Cerebellar cortex (tissue), 1 donor: ENCODE measurements around the gene FBXO36.

Source experiments
- DNase-seq: peaks from one replicate; pipeline ENCODE4 v3.0.0-alpha.2; 2015; ENCODE audit warnings: low spot score

The FBXO36 gene

GRCh38 chr2:229970406-229970805 lies 48.1 kb downstream of the FBXO36 start:
- no peak for DNase-seq

GRCh38 chr2:229971298-229971790 lies 49.0 kb downstream of the FBXO36 start:
- DNase-seq = no peak

- DNase-seq = no peak
Measured at GRCh38 chr2:229974266-229974665, 52.0 kb downstream of the FBXO36 start.

- peak; percentile 94 for DNase-seq
Measured at GRCh38 chr2:229980431-229981184, 58.3 kb downstream of the FBXO36 start.

- DNase-seq = no peak
Measured at GRCh38 chr2:229993236-229993635, 70.9 kb downstream of the FBXO36 start.

- no peak for DNase-seq
Measured at GRCh38 chr2:229996320-229996719, 74.0 kb downstream of the FBXO36 start.

GRCh38 chr2:229997565-229997964 lies 75.3 kb downstream of the FBXO36 start:
- DNase-seq = no peak

- no peak for DNase-seq
Measured at GRCh38 chr2:230000118-230000841, 78.0 kb downstream of the FBXO36 start.

- peak; percentile 64 for DNase-seq
Measured at GRCh38 chr2:230007931-230008707, 85.8 kb downstream of the FBXO36 start.

GRCh38 chr2:230008708-230009066 lies 86.4 kb downstream of the FBXO36 start:
- DNase-seq = no peak

GRCh38 chr2:230010501-230010900 lies 88.2 kb downstream of the FBXO36 start:
- no peak for DNase-seq

- no peak for DNase-seq
Measured at GRCh38 chr2:230011617-230012016, 89.3 kb downstream of the FBXO36 start.

GRCh38 chr2:230012267-230012884 lies 90.1 kb downstream of the FBXO36 start:
- no peak for DNase-seq

- no peak for DNase-seq
Measured at GRCh38 chr2:230016844-230017243, 94.5 kb downstream of the FBXO36 start.

GRCh38 chr2:230018153-230018552 lies 95.8 kb downstream of the FBXO36 start:
- no peak for DNase-seq

GRCh38 chr2:230019742-230020141 lies 97.4 kb downstream of the FBXO36 start:
- no peak for DNase-seq

GRCh38 chr2:230023313-230023712 lies 101.0 kb downstream of the FBXO36 start:
- no peak for DNase-seq

GRCh38 chr2:230042195-230042594 lies 119.9 kb downstream of the FBXO36 start:
- DNase-seq = no peak

- DNase-seq = no peak
Measured at GRCh38 chr2:230043025-230043424, 120.7 kb downstream of the FBXO36 start.

GRCh38 chr2:230043461-230043860 lies 121.2 kb downstream of the FBXO36 start:
- DNase-seq = no peak

- DNase-seq = no peak
Measured at GRCh38 chr2:230046491-230046890, 124.2 kb downstream of the FBXO36 start.

GRCh38 chr2:230048010-230048671 lies 125.8 kb downstream of the FBXO36 start:
- DNase-seq = no peak
